Neural progenitor cell (in vitro differentiated cells): ENCODE results near the gene PDE7B. TPM values are rescaled to one million over a fixed set of nuclear protein-coding genes. Genes with fewer than 3 reads are reported as not detected.

Experiments used
- DNase-seq: peaks from one replicate; pipeline ENCODE4 v3.0.0-alpha.2; 2016; ENCODE audit warnings: low spot score
- H2AFZ ChIP-seq: fragments of 200-600 bp; sonication (generic); replicated peaks from 2 replicates; pipeline ENCODE4 v1.6.1; 2016; ENCODE audit warnings: antibody characterized with exemption
- H3F3A ChIP-seq: fragments of 200-600 bp; sonication (generic); 2 replicates; pipeline ENCODE4 v1.6.1; 2016; ENCODE audit warnings: antibody characterized with exemption, low read depth
- H3K27ac ChIP-seq: fragments of 200-600 bp; sonication (generic); 2 replicates; pipeline ENCODE4 v1.5.1; 2016; ENCODE audit warnings: mild to moderate bottlenecking
- H3K27me3 ChIP-seq: fragments of 200-600 bp; sonication (generic); 2 replicates; pipeline ENCODE4 v1.6.1; 2016; ENCODE audit warnings: mild to moderate bottlenecking, moderate library complexity
- H3K36me3 ChIP-seq: fragments of 200-600 bp; sonication (generic); 2 replicates; pipeline ENCODE4 v1.5.1; 2016
- H3K4me1 ChIP-seq: fragments of 200-600 bp; sonication (generic); 2 replicates; pipeline ENCODE4 v1.6.1; 2016; ENCODE audit warnings: mixed run types
- H3K4me2 ChIP-seq: fragments of 200-600 bp; sonication (generic); 2 replicates; pipeline ENCODE4 v1.6.1; 2016
- H3K4me3 ChIP-seq: fragments of 200-600 bp; sonication (generic); 2 replicates; pipeline ENCODE4 v1.5.1; 2016
- H3K79me2 ChIP-seq: fragments of 200-600 bp; sonication (generic); 2 replicates; pipeline ENCODE4 v1.6.1; 2016; ENCODE audit warnings: low read depth
- H3K9ac ChIP-seq: fragments of 200-600 bp; sonication (generic); 2 replicates; pipeline ENCODE4 v1.6.1; 2016
- H3K9me3 ChIP-seq: fragments of 200-600 bp; sonication (generic); 2 replicates; pipeline ENCODE4 v1.5.1; 2016; ENCODE audit warnings: low read depth
- H4K20me1 ChIP-seq: fragments of 200-600 bp; sonication (generic); 2 replicates; pipeline ENCODE4 v1.6.1; 2016; ENCODE audit warnings: low read depth
- H3K27ac Mint-ChIP-seq: 3 replicates; pipeline ENCODE4 v1.8.0; 2021; ENCODE audit warnings: mixed read lengths
- H3K27me3 Mint-ChIP-seq: 2 replicates; pipeline ENCODE4 v1.8.0; 2022; ENCODE audit warnings: low read depth, mild to moderate bottlenecking, inconsistent platforms, moderate library complexity, mixed read lengths; ENCODE audit not compliant: insufficient read depth
- H3K36me3 Mint-ChIP-seq: 3 replicates; pipeline ENCODE4 v1.8.0; 2021; ENCODE audit warnings: mixed read lengths
- H3K4me1 Mint-ChIP-seq: 3 replicates; pipeline ENCODE4 v1.8.0; 2021; ENCODE audit warnings: mixed read lengths
- H3K4me3 Mint-ChIP-seq: 3 replicates; pipeline ENCODE4 v1.8.0; 2021; ENCODE audit warnings: mild to moderate bottlenecking, moderate library complexity, mixed read lengths
- H3K9me3 Mint-ChIP-seq: 3 replicates; pipeline ENCODE4 v1.8.0; 2020; ENCODE audit warnings: mixed read lengths
- EZH2 ChIP-seq: fragments of 200-600 bp; sonication (generic); IDR thresholded peaks from 2 replicates; pipeline ENCODE4 v1.6.1; 2017; ENCODE audit warnings: antibody characterized with exemption, mild to moderate bottlenecking, moderate library complexity
- EZH2phosphoT487 ChIP-seq: fragments of 200-600 bp; sonication (generic); IDR thresholded peaks from 2 replicates; pipeline ENCODE4 v1.6.1; 2017; ENCODE audit warnings: antibody characterized with exemption
- total RNA-seq: library from RNA; depleted of rRNA; stranded (reverse); fragments of >200 nt; gene quantifications from 2 replicates; pipeline ENCODE4 v1.2.3, GENCODE V29; 2015; ENCODE audit warnings: low replicate concordance
- TF ChIP-seq, protein P1 (sequence below): fragments of 200-600 bp; sonication (generic); IDR thresholded peaks from 2 replicates; pipeline ENCODE4 v1.5.1; 2017; ENCODE audit warnings: antibody characterized with exemption, mild to moderate bottlenecking

The PDE7B gene
- total RNA-seq, 1 donor from 2014 or later: 0.04 TPM

DNA sequence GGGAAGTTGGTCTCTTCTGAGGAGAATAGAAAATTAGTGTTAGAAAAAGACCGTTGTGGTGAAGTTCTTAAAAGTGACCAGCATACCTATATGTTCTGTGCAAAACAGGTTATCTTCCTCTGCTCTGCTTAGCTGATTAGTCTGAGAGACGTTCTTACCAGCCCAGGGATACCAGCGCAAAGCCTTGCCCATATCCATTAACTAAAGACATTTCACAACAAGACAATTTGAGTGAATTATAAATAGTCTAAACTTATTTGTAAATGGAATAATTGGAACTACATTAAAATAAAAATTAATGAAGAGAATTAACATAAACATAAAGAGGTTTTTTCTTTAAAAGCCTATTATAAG is 144.0 kb downstream of the PDE7B start:
- Histone ChIP-seq H3K79me2 (no peaks in the 10 kb centered on the region), H3K4me2 (no peak overlapping the region), H4K20me1 (no peaks in the 10 kb centered on the region), H3K36me3 (no peaks in the 10 kb centered on the region), H3F3A (no peaks in the 10 kb centered on the region), H2AFZ (no peak overlapping the region), H3K27ac (no peak overlapping the region), H3K4me3 (no peak overlapping the region), H3K9ac (no peak overlapping the region), H3K27me3 (no peaks in the 10 kb centered on the region), H3K9me3 (peaks cover 6% of the 10 kb centered on the region), H3K4me1 (no peaks in the 10 kb centered on the region)
- Mint-ChIP-seq H3K27ac (no peak overlapping the region), H3K9me3 (peaks cover 4% of the 10 kb centered on the region), H3K27me3 (peaks cover 3% of the 10 kb centered on the region), H3K4me1 (no peaks in the 10 kb centered on the region), H3K4me3 (no peak overlapping the region), H3K36me3 (no peaks in the 10 kb centered on the region)
- TF ChIP-seq, protein P1, sequence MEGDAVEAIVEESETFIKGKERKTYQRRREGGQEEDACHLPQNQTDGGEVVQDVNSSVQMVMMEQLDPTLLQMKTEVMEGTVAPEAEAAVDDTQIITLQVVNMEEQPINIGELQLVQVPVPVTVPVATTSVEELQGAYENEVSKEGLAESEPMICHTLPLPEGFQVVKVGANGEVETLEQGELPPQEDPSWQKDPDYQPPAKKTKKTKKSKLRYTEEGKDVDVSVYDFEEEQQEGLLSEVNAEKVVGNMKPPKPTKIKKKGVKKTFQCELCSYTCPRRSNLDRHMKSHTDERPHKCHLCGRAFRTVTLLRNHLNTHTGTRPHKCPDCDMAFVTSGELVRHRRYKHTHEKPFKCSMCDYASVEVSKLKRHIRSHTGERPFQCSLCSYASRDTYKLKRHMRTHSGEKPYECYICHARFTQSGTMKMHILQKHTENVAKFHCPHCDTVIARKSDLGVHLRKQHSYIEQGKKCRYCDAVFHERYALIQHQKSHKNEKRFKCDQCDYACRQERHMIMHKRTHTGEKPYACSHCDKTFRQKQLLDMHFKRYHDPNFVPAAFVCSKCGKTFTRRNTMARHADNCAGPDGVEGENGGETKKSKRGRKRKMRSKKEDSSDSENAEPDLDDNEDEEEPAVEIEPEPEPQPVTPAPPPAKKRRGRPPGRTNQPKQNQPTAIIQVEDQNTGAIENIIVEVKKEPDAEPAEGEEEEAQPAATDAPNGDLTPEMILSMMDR: no peak
- TF ChIP-seq EZH2 (no peak), EZH2phosphoT487 (no peak)
- no peak for DNase-seq

DNA sequence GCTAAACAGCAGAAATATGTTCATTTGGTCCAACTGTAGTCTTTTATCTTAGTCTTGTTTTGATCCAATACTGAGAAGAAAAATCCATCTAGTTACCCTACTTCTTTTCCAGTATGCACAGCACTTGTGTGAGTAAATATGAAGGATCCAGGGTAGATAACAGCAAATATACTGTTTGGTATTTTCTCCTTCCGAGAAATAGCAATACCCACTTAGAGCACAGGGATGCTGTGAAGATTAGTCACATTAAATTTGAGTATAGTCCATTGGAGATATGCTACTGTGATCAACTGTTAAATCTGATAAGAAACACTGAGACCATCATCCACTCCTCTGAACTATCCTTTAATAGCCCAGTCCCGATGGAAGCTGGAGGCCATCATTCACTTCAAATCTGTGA is 145.2 kb downstream of the PDE7B start:
- Mint-ChIP-seq H3K36me3 (no peaks in the 10 kb centered on the region), H3K27me3 (peaks cover 3% of the 10 kb centered on the region), H3K9me3 (peaks cover 7% of the 10 kb centered on the region), H3K4me1 (no peaks in the 10 kb centered on the region), H3K4me3 (no peak overlapping the region), H3K27ac (no peak overlapping the region)
- H3K27ac ChIP-seq: no peak overlapping the region
- H3K4me1 ChIP-seq: no peaks in the 10 kb centered on the region
- H3K36me3 ChIP-seq: no peaks in the 10 kb centered on the region
- peaks cover 6% of the 10 kb centered on the region for H3K9me3 ChIP-seq
- H3K27me3 ChIP-seq: no peaks in the 10 kb centered on the region
- no peak overlapping the region for H3K4me2 ChIP-seq
- H4K20me1 ChIP-seq: no peaks in the 10 kb centered on the region
- no peak overlapping the region for H2AFZ ChIP-seq
- H3F3A ChIP-seq: no peaks in the 10 kb centered on the region
- TF ChIP-seq, protein P1: no peak
- TF ChIP-seq EZH2phosphoT487 (no peak), EZH2 (no peak)
- DNase-seq: no peak
- no peak overlapping the region for H3K4me3 ChIP-seq
- H3K9ac ChIP-seq: no peak overlapping the region
- H3K79me2 ChIP-seq: no peaks in the 10 kb centered on the region

DNA sequence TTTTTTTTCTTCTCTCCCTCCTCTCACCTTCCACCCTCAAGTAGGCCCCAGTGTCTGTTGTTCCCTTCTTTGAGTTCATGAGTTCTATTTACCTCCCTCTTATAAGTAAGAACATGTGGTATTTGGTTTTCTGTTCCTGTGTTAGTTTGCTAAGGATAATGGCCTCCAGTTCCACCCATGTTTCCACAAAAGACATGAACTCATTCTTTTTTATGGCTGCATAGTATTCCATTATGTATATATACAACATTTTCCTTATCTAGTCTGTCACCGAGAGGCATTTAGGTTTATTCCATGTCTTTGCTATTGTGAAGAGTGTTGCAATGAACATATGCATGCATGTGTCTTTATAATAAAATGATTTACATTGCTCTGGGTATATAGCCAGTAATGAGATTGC is 147.9 kb downstream of the PDE7B start:
- Mint-ChIP-seq H3K27ac (no peak overlapping the region), H3K4me1 (no peaks in the 10 kb centered on the region), H3K9me3 (peaks cover 7% of the 10 kb centered on the region), H3K4me3 (no peak overlapping the region), H3K27me3 (peaks cover 3% of the 10 kb centered on the region), H3K36me3 (no peaks in the 10 kb centered on the region)
- no peak overlapping the region for H3K4me3 ChIP-seq
- no peak overlapping the region for H3K27ac ChIP-seq
- H3K36me3 ChIP-seq: no peaks in the 10 kb centered on the region
- H3K79me2 ChIP-seq: no peaks in the 10 kb centered on the region
- H3K4me1 ChIP-seq: no peaks in the 10 kb centered on the region
- TF ChIP-seq EZH2phosphoT487 (no peak), EZH2 (no peak)
- TF ChIP-seq, protein P1: no peak
- no peak overlapping the region for H3K9ac ChIP-seq
- H4K20me1 ChIP-seq: no peaks in the 10 kb centered on the region
- no peaks in the 10 kb centered on the region for H3F3A ChIP-seq
- no peak overlapping the region for H2AFZ ChIP-seq
- no peak for DNase-seq
- no peaks in the 10 kb centered on the region for H3K27me3 ChIP-seq
- H3K4me2 ChIP-seq: no peak overlapping the region
- H3K9me3 ChIP-seq: peaks cover 6% of the 10 kb centered on the region

DNA sequence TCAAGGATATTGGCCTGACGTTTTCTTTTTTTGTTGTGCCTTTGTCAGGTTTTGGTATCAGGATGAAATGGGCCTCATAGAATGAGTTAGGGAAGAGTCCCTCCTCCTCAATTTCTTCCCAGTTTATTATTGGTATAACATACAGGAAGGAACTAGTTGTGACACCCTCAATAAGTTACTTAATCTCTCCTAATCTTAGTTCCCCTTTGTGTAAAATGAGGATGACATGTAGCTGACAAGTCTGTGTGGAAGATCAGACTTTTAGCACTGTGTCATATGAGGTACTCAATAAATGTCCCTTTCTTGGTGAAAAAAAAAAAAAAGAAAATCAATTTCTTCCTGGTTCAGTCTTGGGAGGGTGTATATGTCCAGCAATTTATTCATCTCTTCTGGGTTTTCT is 155.8 kb downstream of the PDE7B start:
- no peaks in the 10 kb centered on the region for H3F3A ChIP-seq

More for the DNA sequence above, 155.8 kb downstream of the PDE7B start:
- Histone ChIP-seq H3K27ac (no peak overlapping the region), H3K36me3 (no peaks in the 10 kb centered on the region), H4K20me1 (no peaks in the 10 kb centered on the region), H3K9me3 (no peaks in the 10 kb centered on the region), H3K4me2 (no peak overlapping the region), H3K4me3 (no peak overlapping the region), H3K27me3 (no peaks in the 10 kb centered on the region), H3K79me2 (no peaks in the 10 kb centered on the region), H3K9ac (no peak overlapping the region), H2AFZ (no peak overlapping the region), H3K4me1 (no peaks in the 10 kb centered on the region)
- no peak for DNase-seq
- TF ChIP-seq EZH2phosphoT487 (no peak), EZH2 (no peak)
- TF ChIP-seq, protein P1: no peak
- Mint-ChIP-seq H3K27me3 (peaks cover 7% of the 10 kb centered on the region), H3K9me3 (peaks cover 21% of the 10 kb centered on the region), H3K27ac (no peak overlapping the region), H3K36me3 (no peaks in the 10 kb centered on the region), H3K4me3 (no peak overlapping the region), H3K4me1 (no peaks in the 10 kb centered on the region)
